Myocyte (in vitro differentiated cells): ENCODE data around the gene NOTCH2. TPM values are rescaled to one million over a fixed set of nuclear protein-coding genes. Genes with fewer than 3 reads are reported as not detected.
A peak's percentile ranks its signal among the peaks of the same experiment; 100 is the strongest.

ENCODE experiments used
- DNase-seq: peaks from one replicate; pipeline ENCODE4 v3.0.0-alpha.2; 2012; ENCODE audit warnings: low read depth
- total RNA-seq: library from RNA; depleted of rRNA; stranded (reverse); fragments of >200 nt; gene quantifications from 2 replicates; pipeline ENCODE4 v1.2.3, GENCODE V29; 2014

The NOTCH2 gene
- total RNA-seq, 1 donor from 2014 or later: 52.0 TPM

DNA sequence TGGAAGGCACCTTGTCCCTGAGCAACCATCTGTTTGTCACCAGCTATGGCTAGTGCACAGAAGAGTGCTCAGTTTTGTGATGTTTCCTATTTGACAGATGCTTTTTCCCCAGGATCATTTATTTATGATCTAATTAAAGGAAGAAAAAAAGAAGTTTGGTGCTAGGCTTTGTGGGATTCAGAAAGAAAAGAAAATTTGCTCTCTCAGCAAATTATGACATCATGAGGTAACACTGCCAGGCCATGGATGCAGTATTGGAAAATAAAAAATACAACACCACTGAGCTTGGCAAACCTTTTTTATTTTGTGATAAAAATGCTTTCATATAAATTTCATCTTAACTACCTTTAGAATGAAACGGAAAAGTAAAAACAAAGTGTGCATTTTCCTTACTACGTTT lies 157.7 kb downstream of the NOTCH2 start:
- DNase-seq: no peak

GRCh38 chr1:119910618-119911017 lies 158.8 kb downstream of the NOTCH2 start:
- DNase-seq: no peak

DNA sequence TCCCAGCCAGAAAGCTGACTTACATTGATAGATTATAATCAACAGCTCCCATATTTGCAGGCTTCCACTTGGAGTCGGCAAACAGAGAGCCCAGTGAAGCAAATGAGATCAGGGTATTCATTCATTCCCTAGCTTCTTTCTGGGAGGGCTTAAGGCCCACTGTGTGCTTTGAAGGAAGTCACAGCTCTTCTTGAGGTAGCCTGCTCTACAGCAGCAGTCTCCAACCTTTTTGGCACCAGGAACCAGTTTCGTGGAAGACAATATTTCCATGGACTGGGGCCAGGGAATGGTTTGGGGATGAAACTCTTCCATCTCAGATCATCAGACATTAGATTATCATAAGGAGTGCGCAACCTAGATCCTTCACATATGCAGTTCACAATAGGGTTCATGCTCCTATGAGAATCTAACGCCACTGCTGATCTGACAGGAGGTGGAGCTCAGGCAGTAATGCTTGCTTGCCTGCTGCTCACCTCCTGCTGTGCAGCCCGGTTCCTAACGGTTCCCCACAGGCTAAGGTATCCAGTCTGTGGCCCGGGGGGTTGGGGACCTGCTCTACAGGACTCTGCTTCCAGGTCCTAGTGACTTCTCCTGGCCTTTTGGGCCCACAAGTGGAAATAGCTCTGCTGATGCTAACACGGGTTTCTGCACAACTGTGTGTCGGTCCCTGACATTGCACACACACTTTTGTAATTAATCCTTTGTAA lies 159.4 kb downstream of the NOTCH2 start:
- DNase-seq: no peak

DNA sequence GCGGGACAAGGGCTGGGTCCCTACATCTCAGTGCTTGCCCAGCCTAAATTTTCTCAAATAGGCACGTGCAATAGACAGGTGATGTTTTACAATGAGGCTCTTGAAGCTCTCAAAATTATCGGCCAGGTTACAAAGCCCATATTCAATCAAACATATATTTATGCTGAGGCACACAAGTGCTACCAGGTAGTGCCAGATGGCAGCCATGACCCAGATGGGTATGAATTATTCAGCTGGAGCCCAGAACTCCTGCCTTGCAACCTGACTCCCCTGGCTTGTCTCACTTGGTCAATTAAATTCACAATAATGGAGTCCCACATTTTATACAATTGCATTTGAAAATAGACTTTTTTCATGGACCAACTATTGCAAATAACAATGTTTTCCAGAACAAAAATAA lies 160.8 kb downstream of the NOTCH2 start:
- no peak for DNase-seq

- DNase-seq: no peak
Observed at GRCh38 chr1:119906927-119907652, 162.4 kb downstream of the NOTCH2 start.

DNA sequence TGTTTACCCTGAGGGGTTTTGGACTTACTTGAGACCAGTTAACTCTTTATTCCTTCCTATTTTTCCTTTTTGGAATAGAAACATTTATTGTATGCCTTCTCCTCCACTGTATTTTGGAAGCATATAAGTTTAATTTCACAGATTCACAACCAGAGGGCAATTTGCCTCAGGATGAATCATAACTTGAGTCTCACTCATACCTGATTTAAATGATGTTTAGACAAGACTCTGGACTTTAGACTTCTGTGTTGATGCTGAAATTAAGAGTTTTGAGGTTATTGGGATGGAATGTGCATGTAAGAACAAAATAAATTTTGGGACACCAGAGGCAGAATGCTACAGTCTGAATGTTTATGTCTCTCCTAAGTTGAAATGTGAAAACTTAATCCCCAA lies 166.0 kb downstream of the NOTCH2 start:
- no peak for DNase-seq

GRCh38 chr1:119902775-119903442 lies 166.6 kb downstream of the NOTCH2 start:
- DNase-seq: no peak

GRCh38 chr1:119898981-119899720 lies 170.3 kb downstream of the NOTCH2 start:
- no peak for DNase-seq

- no peak for DNase-seq
Observed at GRCh38 chr1:119898530-119898929, 170.9 kb downstream of the NOTCH2 start.

DNA sequence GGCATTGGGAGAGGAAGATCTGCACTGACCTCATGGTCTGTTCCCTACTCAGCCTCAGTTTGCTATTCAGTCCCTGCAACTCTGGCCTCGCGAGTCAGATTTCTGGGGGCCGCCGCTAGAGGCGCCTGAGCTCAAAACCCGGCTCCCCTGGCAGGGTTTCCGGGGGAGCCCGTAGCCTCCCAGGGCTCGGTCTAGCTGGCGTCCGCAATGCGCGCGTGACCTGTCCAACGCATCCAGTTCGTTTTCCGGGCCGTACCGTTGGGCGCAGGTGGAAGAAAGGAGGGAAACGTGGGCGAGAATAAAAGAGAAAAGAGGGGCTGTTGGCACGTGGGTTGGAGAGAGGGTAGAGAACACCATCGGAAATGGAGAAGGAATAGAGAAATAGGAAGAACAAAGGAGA lies 173.2 kb downstream of the NOTCH2 start, which contains the start of gene ADAM30:
Gene ADAM30, minus strand, starts transcription at position 213 of the 400 bp plus-strand sequence. Its CDS starts 179 bp downstream, at position 34.
- no peak for DNase-seq

DNA sequence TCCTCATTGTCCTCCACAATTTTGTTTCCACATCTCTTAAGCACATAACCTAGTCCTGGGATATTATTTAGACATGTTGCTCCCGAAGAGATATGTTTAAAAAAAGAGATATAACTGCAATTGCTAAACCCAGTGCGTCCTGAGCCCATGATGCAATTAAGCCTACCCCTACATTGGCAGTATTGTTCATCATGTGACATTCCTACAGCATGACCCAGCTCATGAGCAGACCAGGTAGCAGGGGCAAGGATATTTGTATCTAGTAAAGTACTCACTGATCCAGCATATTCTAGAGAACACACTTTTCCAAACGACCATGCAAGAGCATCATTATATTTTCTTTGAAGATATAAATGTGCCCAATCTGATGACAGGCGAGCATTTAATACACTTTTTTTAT lies 174.4 kb downstream of the NOTCH2 start:
- no peak for DNase-seq

GRCh38 chr1:119893827-119894700 lies 175.4 kb downstream of the NOTCH2 start:
- DNase-seq: no peak

DNA sequence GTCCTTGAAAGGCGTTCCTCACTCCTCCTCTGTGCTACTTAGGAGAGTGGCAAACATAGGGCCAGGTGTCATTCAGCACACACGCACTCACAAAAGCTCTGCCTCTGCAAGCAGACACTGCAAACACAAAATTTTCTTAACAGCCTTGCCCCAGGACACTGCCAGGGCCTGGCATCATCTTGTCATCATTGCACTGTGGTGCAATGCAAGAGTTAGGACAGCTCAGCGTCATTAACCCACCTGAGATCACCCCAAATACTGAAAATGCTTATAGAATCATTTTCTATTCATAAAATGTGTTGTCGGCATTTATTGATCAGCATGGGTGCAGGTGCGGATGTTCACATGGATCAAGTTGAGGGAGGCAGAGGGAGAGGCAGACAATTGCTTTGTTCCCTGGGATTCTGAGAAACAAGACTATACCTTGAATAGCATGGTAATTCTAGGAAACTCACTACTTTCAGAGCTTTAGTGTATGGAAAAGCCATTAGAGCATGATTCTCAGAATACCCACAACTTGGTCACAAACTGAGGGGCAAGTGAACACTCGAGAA lies 176.1 kb downstream of the NOTCH2 start:
- DNase-seq: no peak

DNA sequence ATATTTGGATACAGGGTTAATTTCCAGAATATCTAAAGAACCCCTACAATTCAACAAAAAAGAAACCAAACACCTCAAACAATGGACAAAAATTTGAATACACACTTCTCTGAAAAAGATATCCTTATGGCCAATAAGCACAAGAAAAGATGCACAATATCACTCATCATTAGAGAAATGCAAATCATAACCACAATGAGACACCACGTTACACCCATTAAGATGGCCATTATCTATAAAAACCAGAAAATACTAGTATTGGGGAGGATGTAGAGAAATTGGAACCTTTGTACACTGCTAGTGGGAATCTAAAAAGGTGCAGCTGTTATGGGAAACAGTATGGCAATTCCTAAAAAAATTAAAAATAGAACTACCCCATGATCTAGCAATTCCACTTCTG lies 178.1 kb downstream of the NOTCH2 start:
- no peak for DNase-seq

DNA sequence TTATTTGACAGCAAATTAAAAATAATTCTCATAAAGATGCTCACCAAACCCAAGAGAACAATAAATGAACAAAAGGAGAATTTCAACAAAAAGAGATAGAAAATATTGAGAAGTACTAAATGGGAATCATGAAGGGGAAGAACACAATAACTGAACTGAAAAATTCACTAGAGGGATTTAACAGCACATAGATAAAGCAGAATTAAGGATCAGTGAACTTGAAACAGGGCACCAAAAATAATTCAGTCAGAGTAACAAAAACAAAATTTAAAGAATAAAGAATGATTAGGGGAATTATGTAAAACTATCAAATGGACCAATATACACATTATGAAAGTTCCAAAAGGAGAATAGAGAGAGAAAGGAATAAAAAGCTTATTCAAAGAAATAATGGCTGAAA lies 181.0 kb downstream of the NOTCH2 start:
- no peak for DNase-seq

DNA sequence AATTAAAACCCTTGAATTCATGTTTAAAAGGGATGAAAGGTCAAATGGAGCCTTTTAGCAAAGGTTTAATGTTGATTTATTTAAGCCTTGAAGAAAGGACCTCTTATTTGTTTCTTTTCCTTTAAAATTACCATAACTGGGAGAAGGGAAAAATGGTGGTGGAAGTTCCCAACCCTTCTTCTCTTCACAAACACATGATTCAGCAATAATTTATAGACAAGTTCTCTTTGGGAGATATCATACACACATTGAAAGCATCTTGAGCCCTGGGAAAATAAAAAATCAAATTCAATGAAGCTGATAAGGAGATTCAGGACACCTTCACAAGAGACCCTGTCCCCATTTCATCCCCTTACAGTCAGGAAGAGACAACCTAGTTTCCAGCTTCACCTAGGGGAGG lies 182.0 kb downstream of the NOTCH2 start:
- no peak for DNase-seq

- peak; percentile 35 for DNase-seq
Observed at GRCh38 chr1:119885903-119886783, 183.3 kb downstream of the NOTCH2 start.

DNA sequence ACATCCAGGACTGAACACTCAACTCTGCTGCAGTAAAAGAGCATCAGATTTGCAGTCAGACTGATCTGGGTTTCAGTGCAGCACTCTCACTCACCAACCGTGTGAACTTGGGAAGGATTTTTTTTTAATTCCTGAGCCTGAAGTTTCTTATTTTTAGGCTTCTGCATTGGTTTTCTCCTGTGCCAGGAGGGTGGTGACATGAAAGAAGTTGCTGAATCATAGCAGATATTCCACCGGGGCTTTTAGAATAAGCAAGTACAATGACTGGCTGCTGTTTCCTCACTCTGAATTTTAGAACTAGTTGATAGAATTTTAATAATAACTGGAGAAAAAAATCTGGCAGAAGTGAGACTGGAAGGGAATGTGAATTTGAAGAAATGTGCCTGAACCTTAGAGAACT lies 184.8 kb downstream of the NOTCH2 start:
- DNase-seq: peak; percentile 44

- DNase-seq: no peak
Observed at GRCh38 chr1:119883826-119884225, 185.6 kb downstream of the NOTCH2 start.
